GM23338 (cell line): ENCODE data around the gene SEMA4D. TPM values are rescaled to one million over a fixed set of nuclear protein-coding genes. Genes with fewer than 3 reads are reported as not detected.

Source experiments
- ATAC-seq: fragments of 200-7000 bp; cut with Tn5 transposase; 3 replicates; pipeline ENCODE4 v1.9.1; 2020
- DNase-seq: peaks from one replicate; pipeline ENCODE4 v3.0.0-alpha.2; 2015; ENCODE audit warnings: low spot score
- H2AFZ ChIP-seq: fragments of 200-600 bp; sonication (generic); 2 replicates; pipeline ENCODE4 v1.8.0; 2016; ENCODE audit warnings: antibody characterized with exemption, mild to moderate bottlenecking, moderate library complexity
- H3F3A ChIP-seq: fragments of 200-600 bp; sonication (generic); replicated peaks from 2 replicates; pipeline ENCODE4 v1.8.0; 2017; ENCODE audit warnings: antibody characterized with exemption, mixed run types, low read depth
- H3K27ac ChIP-seq: fragments of 200-600 bp; sonication (generic); 2 replicates; pipeline ENCODE4 v1.6.1; 2016; ENCODE audit warnings: low read depth
- H3K27me3 ChIP-seq: fragments of 200-600 bp; sonication (generic); 2 replicates; pipeline ENCODE4 v1.8.0; 2016; ENCODE audit warnings: mild to moderate bottlenecking, mixed run types, moderate library complexity; ENCODE audit not compliant: insufficient read depth
- H3K36me3 ChIP-seq: fragments of 200-600 bp; sonication (generic); 2 replicates; pipeline ENCODE4 v1.8.0; 2016; ENCODE audit warnings: mild to moderate bottlenecking; ENCODE audit not compliant: insufficient read depth
- H3K4me1 ChIP-seq: fragments of 200-600 bp; sonication (generic); 2 replicates; pipeline ENCODE4 v1.8.0; 2016; ENCODE audit warnings: mild to moderate bottlenecking, moderate library complexity; ENCODE audit not compliant: insufficient read depth
- H3K4me2 ChIP-seq: fragments of 200-600 bp; sonication (generic); 2 replicates; pipeline ENCODE4 v1.7.1; 2017; ENCODE audit warnings: mixed run types
- H3K4me3 ChIP-seq: fragments of 200-600 bp; sonication (generic); 2 replicates; pipeline ENCODE4 v1.6.1; 2016; ENCODE audit warnings: mixed run types
- H3K79me2 ChIP-seq: fragments of 200-600 bp; sonication (generic); replicated peaks from 2 replicates; pipeline ENCODE4 v1.8.0; 2017; ENCODE audit warnings: mild to moderate bottlenecking; ENCODE audit not compliant: insufficient read depth
- H3K9me2 ChIP-seq: fragments of 200-600 bp; sonication (generic); 2 replicates; pipeline ENCODE4 v1.8.0; 2017; ENCODE audit not compliant: insufficient read depth
- H4K20me1 ChIP-seq: fragments of 200-600 bp; sonication (generic); replicated peaks from 2 replicates; pipeline ENCODE4 v1.8.0; 2017; ENCODE audit warnings: mild to moderate bottlenecking; ENCODE audit not compliant: insufficient read depth
- H3K27ac Mint-ChIP-seq: 2 replicates; pipeline ENCODE4 v1.8.0; 2020; ENCODE audit warnings: inconsistent platforms, mild to moderate bottlenecking, moderate library complexity, mixed read lengths
- H3K27me3 Mint-ChIP-seq: 3 replicates; pipeline ENCODE4 v1.8.0; 2022; ENCODE audit warnings: low read depth, mild to moderate bottlenecking, moderate library complexity, mixed read lengths, inconsistent platforms; ENCODE audit not compliant: insufficient read depth, poor library complexity
- H3K36me3 Mint-ChIP-seq: 3 replicates; pipeline ENCODE4 v1.8.0; 2021; ENCODE audit warnings: low read depth, mild to moderate bottlenecking, inconsistent platforms, moderate library complexity, mixed read lengths
- H3K4me1 Mint-ChIP-seq: 3 replicates; pipeline ENCODE4 v1.8.0; 2020; ENCODE audit warnings: mild to moderate bottlenecking, inconsistent platforms, mixed read lengths
- H3K4me3 Mint-ChIP-seq: 3 replicates; pipeline ENCODE4 v1.8.0; 2021; ENCODE audit warnings: moderate library complexity, mild to moderate bottlenecking, inconsistent platforms, mixed read lengths
- H3K9me3 Mint-ChIP-seq: 3 replicates; pipeline ENCODE4 v1.8.0; 2020; ENCODE audit warnings: moderate library complexity, mild to moderate bottlenecking, inconsistent platforms, mixed read lengths
- CREB1 ChIP-seq: fragments of 250-450 bp; sonication (Bioruptor Pico); IDR thresholded peaks from 2 replicates; pipeline ENCODE4 v1.5.0; 2020; ENCODE audit warnings: low read depth, mild to moderate bottlenecking, moderate library complexity
- CTCF ChIP-seq, 2 experiments: fragments of 200-600 bp in 1 of 2; sonication (generic) in 1 of 2; conservative IDR thresholded peaks; 2 replicates each; pipeline versions ENCODE4 v1.5.1 to v1.6.1; 2016 to 2017; ENCODE audit warnings: antibody characterized with exemption in 2 of 2, low read depth in 2 of 2, mild to moderate bottlenecking in 2 of 2, moderate library complexity in 1 of 2
- EZH2 ChIP-seq: fragments of 200-600 bp; sonication (generic); IDR thresholded peaks from one replicate; pipeline ENCODE4 v1.8.0; 2017; ENCODE audit warnings: antibody characterized with exemption, mild to moderate bottlenecking, low read depth; ENCODE audit not compliant: unreplicated experiment
- EZH2phosphoT487 ChIP-seq: fragments of 200-600 bp; sonication (generic); IDR thresholded peaks from one replicate; pipeline ENCODE4 v1.8.1; 2018; ENCODE audit warnings: antibody characterized with exemption; ENCODE audit not compliant: unreplicated experiment
- JUNB ChIP-seq: IDR thresholded peaks from one replicate; pipeline ENCODE4 v1.6.1; 2016; ENCODE audit warnings: antibody characterized with exemption; ENCODE audit not compliant: unreplicated experiment
- NANOG ChIP-seq: IDR thresholded peaks from 2 replicates; pipeline ENCODE4 v1.6.1; 2016; ENCODE audit warnings: antibody characterized with exemption, borderline replicate concordance
- POLR2AphosphoS5 ChIP-seq: IDR thresholded peaks from 2 replicates; pipeline ENCODE4 v1.6.1; 2016; ENCODE audit warnings: antibody characterized with exemption, low read depth
- STAT1 ChIP-seq: IDR thresholded peaks from one replicate; pipeline ENCODE4 v1.6.1; 2016; ENCODE audit warnings: antibody characterized with exemption; ENCODE audit not compliant: unreplicated experiment
- ZNF114 ChIP-seq: fragments of 250-450 bp; sonication (Bioruptor Pico); IDR thresholded peaks from 2 replicates; pipeline ENCODE4 v1.5.0; 2020; ENCODE audit warnings: mild to moderate bottlenecking, moderate library complexity
- ZNF331 ChIP-seq: fragments of 250-450 bp; sonication (Bioruptor Pico); IDR thresholded peaks from 2 replicates; pipeline ENCODE4 v1.5.0; 2020; ENCODE audit warnings: low read depth, mild to moderate bottlenecking, moderate library complexity
- polyA plus RNA-seq: library from polyadenylated mRNA; unstranded; fragments of >200 nt; fragmentation: Nextera tagmentation; extraction: Ambion mirVana; gene quantifications from 2 replicates; pipeline ENCODE4 v1.2.1, GENCODE V29; 2016
- total RNA-seq: library from RNA; depleted of rRNA; stranded (reverse); fragments of >200 nt; shearing (Covaris generic); gene quantifications from 2 replicates; pipeline ENCODE4 v1.2.3, GENCODE V29; 2014
- TF ChIP-seq, protein P1 (sequence below): fragments of 250-450 bp; sonication (Bioruptor Pico); IDR thresholded peaks from 2 replicates; pipeline ENCODE4 v1.5.0; 2020; ENCODE audit warnings: mild to moderate bottlenecking, moderate library complexity
- TF ChIP-seq, protein P2 (sequence below): IDR thresholded peaks from one replicate; pipeline ENCODE4 v1.6.1; 2018; ENCODE audit warnings: antibody characterized with exemption; ENCODE audit not compliant: unreplicated experiment
- TF ChIP-seq, protein P3 (sequence below): IDR thresholded peaks from 2 replicates; pipeline ENCODE4 v1.6.1; 2016; ENCODE audit warnings: antibody characterized with exemption

Gene SEMA4D
- total and polyA plus RNA-seq, 2 experiments from 2014 or later = 19.3 to 63.0 TPM

DNA sequence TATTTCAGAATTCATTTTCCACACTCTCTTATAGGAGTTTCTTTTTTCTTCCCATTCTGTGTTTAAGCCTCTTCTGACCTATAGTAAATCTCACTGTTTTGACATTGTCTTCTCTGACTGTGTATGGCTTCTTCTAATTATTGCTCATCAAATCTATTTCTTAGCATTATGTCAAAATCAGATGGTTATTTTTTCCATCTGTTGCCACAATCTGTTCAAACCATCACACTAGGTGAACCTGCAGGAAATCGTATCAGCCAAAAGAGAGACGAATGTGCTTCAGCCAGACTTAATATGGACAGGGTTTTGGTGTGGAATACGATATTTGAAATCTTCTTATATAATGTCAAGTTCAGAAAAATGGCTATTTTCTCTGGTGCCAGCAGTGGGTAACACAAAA is 15.9 kb upstream of the SEMA4D start:
- Mint-ChIP-seq H3K36me3 (no peaks in the 10 kb centered on the region), H3K4me3 (no peak overlapping the region), H3K27me3 (peaks cover 14% of the 10 kb centered on the region), H3K27ac (no peak overlapping the region), H3K4me1 (no peaks in the 10 kb centered on the region; the same call in 2 of the 3 replicates), H3K9me3 (no peaks in the 10 kb centered on the region)
- TF ChIP-seq, protein P1, sequence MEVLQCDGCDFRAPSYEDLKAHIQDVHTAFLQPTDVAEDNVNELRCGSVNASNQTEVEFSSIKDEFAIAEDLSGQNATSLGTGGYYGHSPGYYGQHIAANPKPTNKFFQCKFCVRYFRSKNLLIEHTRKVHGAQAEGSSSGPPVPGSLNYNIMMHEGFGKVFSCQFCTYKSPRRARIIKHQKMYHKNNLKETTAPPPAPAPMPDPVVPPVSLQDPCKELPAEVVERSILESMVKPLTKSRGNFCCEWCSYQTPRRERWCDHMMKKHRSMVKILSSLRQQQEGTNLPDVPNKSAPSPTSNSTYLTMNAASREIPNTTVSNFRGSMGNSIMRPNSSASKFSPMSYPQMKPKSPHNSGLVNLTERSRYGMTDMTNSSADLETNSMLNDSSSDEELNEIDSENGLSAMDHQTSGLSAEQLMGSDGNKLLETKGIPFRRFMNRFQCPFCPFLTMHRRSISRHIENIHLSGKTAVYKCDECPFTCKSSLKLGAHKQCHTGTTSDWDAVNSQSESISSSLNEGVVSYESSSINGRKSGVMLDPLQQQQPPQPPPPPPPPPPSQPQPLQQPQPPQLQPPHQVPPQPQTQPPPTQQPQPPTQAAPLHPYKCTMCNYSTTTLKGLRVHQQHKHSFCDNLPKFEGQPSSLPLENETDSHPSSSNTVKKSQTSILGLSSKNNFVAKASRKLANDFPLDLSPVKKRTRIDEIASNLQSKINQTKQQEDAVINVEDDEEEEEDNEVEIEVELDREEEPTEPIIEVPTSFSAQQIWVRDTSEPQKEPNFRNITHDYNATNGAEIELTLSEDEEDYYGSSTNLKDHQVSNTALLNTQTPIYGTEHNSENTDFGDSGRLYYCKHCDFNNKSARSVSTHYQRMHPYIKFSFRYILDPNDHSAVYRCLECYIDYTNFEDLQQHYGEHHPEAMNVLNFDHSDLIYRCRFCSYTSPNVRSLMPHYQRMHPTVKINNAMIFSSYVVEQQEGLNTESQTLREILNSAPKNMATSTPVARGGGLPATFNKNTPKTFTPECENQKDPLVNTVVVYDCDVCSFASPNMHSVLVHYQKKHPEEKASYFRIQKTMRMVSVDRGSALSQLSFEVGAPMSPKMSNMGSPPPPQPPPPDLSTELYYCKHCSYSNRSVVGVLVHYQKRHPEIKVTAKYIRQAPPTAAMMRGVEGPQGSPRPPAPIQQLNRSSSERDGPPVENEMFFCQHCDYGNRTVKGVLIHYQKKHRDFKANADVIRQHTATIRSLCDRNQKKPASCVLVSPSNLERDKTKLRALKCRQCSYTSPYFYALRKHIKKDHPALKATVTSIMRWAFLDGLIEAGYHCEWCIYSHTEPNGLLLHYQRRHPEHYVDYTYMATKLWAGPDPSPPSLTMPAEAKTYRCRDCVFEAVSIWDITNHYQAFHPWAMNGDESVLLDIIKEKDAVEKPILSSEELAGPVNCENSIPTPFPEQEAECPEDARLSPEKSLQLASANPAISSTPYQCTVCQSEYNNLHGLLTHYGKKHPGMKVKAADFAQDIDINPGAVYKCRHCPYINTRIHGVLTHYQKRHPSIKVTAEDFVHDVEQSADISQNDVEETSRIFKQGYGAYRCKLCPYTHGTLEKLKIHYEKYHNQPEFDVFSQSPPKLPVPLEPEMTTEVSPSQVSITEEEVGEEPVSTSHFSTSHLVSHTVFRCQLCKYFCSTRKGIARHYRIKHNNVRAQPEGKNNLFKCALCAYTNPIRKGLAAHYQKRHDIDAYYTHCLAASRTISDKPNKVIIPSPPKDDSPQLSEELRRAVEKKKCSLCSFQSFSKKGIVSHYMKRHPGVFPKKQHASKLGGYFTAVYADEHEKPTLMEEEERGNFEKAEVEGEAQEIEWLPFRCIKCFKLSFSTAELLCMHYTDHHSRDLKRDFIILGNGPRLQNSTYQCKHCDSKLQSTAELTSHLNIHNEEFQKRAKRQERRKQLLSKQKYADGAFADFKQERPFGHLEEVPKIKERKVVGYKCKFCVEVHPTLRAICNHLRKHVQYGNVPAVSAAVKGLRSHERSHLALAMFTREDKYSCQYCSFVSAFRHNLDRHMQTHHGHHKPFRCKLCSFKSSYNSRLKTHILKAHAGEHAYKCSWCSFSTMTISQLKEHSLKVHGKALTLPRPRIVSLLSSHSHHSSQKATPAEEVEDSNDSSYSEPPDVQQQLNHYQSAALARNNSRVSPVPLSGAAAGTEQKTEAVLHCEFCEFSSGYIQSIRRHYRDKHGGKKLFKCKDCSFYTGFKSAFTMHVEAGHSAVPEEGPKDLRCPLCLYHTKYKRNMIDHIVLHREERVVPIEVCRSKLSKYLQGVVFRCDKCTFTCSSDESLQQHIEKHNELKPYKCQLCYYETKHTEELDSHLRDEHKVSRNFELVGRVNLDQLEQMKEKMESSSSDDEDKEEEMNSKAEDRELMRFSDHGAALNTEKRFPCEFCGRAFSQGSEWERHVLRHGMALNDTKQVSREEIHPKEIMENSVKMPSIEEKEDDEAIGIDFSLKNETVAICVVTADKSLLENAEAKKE (CRISPR knock-in tag) = no peak
- TF ChIP-seq EZH2phosphoT487 (no peak), CTCF (conservative IDR thresholded peaks at IDR 0.05; ENCODE audit: low read depth in 2 of 2) (no peak), CREB1 (CRISPR knock-in tag) (no peak), JUNB (no peak), POLR2AphosphoS5 (no peak), STAT1 (no peak), EZH2 (no peak), ZNF114 (no peak), NANOG (no peak), ZNF331 (CRISPR knock-in tag) (no peak)
- TF ChIP-seq, protein P2, sequence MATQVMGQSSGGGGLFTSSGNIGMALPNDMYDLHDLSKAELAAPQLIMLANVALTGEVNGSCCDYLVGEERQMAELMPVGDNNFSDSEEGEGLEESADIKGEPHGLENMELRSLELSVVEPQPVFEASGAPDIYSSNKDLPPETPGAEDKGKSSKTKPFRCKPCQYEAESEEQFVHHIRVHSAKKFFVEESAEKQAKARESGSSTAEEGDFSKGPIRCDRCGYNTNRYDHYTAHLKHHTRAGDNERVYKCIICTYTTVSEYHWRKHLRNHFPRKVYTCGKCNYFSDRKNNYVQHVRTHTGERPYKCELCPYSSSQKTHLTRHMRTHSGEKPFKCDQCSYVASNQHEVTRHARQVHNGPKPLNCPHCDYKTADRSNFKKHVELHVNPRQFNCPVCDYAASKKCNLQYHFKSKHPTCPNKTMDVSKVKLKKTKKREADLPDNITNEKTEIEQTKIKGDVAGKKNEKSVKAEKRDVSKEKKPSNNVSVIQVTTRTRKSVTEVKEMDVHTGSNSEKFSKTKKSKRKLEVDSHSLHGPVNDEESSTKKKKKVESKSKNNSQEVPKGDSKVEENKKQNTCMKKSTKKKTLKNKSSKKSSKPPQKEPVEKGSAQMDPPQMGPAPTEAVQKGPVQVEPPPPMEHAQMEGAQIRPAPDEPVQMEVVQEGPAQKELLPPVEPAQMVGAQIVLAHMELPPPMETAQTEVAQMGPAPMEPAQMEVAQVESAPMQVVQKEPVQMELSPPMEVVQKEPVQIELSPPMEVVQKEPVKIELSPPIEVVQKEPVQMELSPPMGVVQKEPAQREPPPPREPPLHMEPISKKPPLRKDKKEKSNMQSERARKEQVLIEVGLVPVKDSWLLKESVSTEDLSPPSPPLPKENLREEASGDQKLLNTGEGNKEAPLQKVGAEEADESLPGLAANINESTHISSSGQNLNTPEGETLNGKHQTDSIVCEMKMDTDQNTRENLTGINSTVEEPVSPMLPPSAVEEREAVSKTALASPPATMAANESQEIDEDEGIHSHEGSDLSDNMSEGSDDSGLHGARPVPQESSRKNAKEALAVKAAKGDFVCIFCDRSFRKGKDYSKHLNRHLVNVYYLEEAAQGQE = no peak
- TF ChIP-seq, protein P3, sequence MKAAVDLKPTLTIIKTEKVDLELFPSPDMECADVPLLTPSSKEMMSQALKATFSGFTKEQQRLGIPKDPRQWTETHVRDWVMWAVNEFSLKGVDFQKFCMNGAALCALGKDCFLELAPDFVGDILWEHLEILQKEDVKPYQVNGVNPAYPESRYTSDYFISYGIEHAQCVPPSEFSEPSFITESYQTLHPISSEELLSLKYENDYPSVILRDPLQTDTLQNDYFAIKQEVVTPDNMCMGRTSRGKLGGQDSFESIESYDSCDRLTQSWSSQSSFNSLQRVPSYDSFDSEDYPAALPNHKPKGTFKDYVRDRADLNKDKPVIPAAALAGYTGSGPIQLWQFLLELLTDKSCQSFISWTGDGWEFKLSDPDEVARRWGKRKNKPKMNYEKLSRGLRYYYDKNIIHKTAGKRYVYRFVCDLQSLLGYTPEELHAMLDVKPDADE = no peak
- no peak overlapping the region for H3K4me2 ChIP-seq
- H3F3A ChIP-seq = no peaks in the 10 kb centered on the region
- no peak overlapping the region for H3K27ac ChIP-seq
- no peaks in the 10 kb centered on the region for H3K4me1 ChIP-seq
- H3K9me2 ChIP-seq = peaks cover 6% of the 10 kb centered on the region; the same call in 1 of the 2 replicates
- H3K4me3 ChIP-seq = no peak overlapping the region
- no peaks in the 10 kb centered on the region for H3K27me3 ChIP-seq
- DNase-seq (no peak), ATAC-seq (no peak)
- H3K79me2 ChIP-seq = no peaks in the 10 kb centered on the region
- no peak overlapping the region for H2AFZ ChIP-seq
- no peaks in the 10 kb centered on the region for H4K20me1 ChIP-seq
- H3K36me3 ChIP-seq = no peaks in the 10 kb centered on the region
